AG10803 (cell line): ENCODE measurements around the gene ZNF407.
"Not testable (repeated sequence)": the region's sequence is repeated elsewhere in the genome, so short reads cannot be mapped to it uniquely, and the experiment has no call there.

ENCODE experiments used
- DNase-seq: peaks from one replicate; pipeline ENCODE4 v3.0.0; 2010; ENCODE audit warnings: low read depth
- H3K4me3 ChIP-seq: 2 replicates; pipeline ENCODE4 v1.5.1; 2011; ENCODE audit warnings: mild to moderate bottlenecking, low read length, control low read depth
- TF ChIP-seq, protein P1 (sequence below): conservative IDR thresholded peaks from 2 replicates; pipeline ENCODE4 v1.5.1; 2011; ENCODE audit warnings: mild to moderate bottlenecking, low read length, control low read depth, inconsistent platforms

ZNF407 gene

GRCh38 chr18:75089748-75090327 is 492.2 kb downstream of the ZNF407 start:
- no peak overlapping the region for H3K4me3 ChIP-seq
- no peak for DNase-seq

DNA sequence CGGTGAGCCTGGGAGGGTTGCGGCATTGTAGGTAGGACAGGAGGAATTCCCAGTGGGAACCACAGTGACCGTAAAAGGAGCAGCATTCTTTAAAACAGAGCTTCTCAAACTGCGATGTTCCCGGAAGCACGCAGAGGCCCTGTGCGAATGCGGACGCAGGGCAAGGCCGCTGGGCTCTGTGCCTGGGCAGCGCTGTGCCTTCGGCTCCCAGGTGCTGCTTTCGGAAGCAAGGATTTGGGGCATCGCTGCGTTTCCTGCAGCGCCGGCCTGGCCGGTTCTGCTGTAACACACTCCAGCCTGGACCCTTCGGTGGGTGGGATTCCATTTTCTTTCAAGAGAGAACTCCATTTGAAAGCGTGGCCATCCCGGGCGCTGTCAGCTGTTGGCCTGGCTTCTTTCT is 492.7 kb downstream of the ZNF407 start:
- TF ChIP-seq, protein P1, sequence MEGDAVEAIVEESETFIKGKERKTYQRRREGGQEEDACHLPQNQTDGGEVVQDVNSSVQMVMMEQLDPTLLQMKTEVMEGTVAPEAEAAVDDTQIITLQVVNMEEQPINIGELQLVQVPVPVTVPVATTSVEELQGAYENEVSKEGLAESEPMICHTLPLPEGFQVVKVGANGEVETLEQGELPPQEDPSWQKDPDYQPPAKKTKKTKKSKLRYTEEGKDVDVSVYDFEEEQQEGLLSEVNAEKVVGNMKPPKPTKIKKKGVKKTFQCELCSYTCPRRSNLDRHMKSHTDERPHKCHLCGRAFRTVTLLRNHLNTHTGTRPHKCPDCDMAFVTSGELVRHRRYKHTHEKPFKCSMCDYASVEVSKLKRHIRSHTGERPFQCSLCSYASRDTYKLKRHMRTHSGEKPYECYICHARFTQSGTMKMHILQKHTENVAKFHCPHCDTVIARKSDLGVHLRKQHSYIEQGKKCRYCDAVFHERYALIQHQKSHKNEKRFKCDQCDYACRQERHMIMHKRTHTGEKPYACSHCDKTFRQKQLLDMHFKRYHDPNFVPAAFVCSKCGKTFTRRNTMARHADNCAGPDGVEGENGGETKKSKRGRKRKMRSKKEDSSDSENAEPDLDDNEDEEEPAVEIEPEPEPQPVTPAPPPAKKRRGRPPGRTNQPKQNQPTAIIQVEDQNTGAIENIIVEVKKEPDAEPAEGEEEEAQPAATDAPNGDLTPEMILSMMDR: no peak
- H3K4me3 ChIP-seq: no peak overlapping the region
- DNase-seq: no peak

More at GRCh38 chr18:75089748-75090327, 492.2 kb downstream of the ZNF407 start:
- TF ChIP-seq, protein P1: no peak

- no peak overlapping the region for H3K4me3 ChIP-seq
- TF ChIP-seq, protein P1: no peak
- DNase-seq: no peak
Measured at GRCh38 chr18:75097491-75098225, 500.0 kb downstream of the ZNF407 start.

DNA sequence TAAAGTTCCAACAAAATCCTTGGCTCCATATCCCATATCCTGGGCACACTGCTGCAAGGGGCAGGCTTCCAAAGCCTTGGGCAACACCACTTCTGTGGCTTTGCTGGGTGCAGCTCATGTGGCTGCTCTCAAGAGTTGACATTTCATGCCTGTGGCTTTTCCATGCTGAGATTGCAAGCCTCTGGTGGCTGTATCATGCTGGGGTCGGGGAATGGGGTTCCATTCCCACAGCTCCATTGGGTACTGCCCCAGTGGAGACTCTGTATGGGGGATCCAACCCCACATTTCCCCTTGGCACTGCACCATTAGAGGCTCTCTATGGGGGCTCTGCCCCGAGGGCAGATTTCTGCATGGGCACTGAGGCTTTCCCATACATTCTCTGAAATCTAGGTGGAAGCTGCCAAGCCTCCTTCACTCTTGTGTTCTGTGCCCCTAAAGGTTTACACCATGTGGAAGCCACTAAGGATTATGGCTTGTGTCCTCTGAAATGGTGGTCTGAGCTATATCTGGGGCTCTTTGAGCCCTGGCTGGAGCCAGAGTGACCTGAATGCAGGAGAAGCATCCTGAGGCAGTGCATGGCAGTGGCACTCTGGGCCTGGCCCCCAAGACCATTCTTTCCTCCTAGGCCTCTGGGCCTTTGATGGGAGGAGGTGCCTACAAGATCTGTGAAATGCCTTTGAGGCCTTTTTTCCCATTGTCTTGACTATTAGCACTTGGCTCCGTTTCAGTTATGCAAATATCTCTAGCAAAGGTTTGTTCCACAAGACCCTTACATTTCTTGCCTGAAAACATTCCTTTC is 503.4 kb downstream of the ZNF407 start:
- TF ChIP-seq, protein P1: no peak
- DNase-seq: peak; percentile 8
- H3K4me3 ChIP-seq: no peak overlapping the region

- no peak for DNase-seq
- TF ChIP-seq, protein P1: no peak
- H3K4me3 ChIP-seq: no peak overlapping the region
Measured at GRCh38 chr18:75101916-75102315, 504.2 kb downstream of the ZNF407 start.

- H3K4me3 ChIP-seq, DNase-seq: not testable (repeated sequence)
Measured at GRCh38 chr18:75104029-75104428, 506.4 kb downstream of the ZNF407 start.

- no peak overlapping the region for H3K4me3 ChIP-seq
- DNase-seq: no peak
- TF ChIP-seq, protein P1: no peak
Measured at GRCh38 chr18:75104483-75104882, 506.8 kb downstream of the ZNF407 start.
